ENCODE measurements around the gene LSAMP.

GRCh38 chr3:115792206-115792955, 652.9 kb downstream of the LSAMP start:
- TF ChIP-seq CTCF (IDR thresholded peaks at IDR 0.05): no peak
- TF ChIP-seq POLR2A (IDR thresholded peaks at IDR 0.05): no peak

Measured in esophagus squamous epithelium (tissue), 4 donors.